ENCODE results near the gene PIP4P1. TPM values are rescaled to one million over a fixed set of nuclear protein-coding genes. Genes with fewer than 3 reads are reported as not detected.

Gene PIP4P1
- polyA plus RNA-seq, 1 donor = 21.0 TPM

GRCh38 chr14:20438664-20439063, 22.6 kb downstream of the PIP4P1 start:
- no peak for DNase-seq (ENCODE audit: low read depth)

DNA sequence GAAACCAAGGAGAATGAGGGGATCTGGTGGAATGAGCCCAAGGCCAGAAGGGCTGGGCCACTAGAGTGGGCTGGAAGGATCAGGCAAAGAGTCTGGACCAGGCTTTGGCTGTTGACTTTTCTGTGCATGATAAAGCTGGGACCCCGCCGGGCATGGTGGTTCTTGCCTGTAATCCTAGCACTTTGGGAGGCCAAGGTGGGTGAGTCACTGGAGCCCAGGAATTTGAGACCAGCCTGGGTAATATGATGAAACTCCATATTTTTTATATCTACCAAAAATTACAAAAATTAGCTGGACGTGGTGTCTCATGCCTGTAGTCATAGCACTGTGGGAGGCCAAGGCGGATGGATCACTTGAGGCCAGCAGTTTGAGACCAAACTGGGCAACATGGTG, 24.9 kb downstream of the PIP4P1 start:
- DNase-seq (ENCODE audit: low read depth) = no peak

- DNase-seq (ENCODE audit: low read depth) = no peak
These were observed 25.5 kb downstream of the PIP4P1 start, which contains the start of gene KLHL33 for GRCh38 chr14:20435582-20436362. KLHL33 (minus strand) TSS chr14:20436166; CDS start chr14:20435811, 355 bp downstream.

DNA sequence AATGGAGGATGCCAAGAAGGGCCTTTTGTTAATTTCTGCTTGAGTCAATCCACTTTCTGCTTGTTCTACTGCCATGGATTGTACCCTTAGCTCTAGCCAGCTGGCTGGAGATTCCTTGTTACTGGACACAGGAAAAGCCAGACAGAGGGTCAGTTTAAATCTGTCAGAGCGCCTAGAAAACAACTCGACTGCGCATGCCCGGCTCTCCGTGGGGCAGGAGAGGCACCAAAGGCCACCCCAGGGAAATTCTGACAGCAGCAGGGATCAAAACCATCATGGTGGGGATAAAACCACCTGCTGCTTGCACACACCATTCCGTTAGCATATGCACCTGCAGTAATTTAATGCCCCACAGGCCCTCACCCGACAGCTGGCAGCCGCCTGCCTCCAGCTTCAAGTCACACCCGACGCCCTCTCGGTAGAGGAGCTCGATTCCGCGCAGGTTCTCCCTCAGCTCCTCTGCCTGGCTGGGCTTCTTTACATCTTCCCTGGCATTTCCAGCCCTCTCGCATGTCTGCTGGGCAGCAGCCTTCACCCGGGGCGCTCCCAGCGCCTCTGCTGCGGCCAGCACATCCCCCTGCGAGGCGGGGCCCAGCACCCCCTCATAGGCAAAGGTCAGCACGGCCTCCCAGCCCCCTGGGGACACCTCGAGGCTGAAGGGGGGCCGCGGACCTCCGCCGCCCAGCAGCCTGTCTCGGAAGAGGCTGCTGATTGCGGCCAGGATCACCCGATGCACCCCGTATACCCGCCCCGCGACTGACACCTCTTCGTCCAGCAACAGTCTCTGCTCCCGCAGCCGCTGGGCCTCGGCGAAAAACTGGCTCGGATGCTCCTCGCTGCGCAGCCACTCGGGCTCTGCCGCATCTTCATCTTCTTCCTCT, 26.3 kb downstream of the PIP4P1 start:
- no peak for DNase-seq (ENCODE audit: low read depth)

- DNase-seq (ENCODE audit: low read depth) = no peak
These were observed 31.2 kb downstream of the PIP4P1 start for GRCh38 chr14:20429801-20430669.

- DNase-seq (ENCODE audit: low read depth) = no peak
These were observed 32.4 kb downstream of the PIP4P1 start for GRCh38 chr14:20428802-20429201.

- no peak for DNase-seq (ENCODE audit: low read depth)
These were observed 33.2 kb downstream of the PIP4P1 start for GRCh38 chr14:20428010-20428365.

DNA sequence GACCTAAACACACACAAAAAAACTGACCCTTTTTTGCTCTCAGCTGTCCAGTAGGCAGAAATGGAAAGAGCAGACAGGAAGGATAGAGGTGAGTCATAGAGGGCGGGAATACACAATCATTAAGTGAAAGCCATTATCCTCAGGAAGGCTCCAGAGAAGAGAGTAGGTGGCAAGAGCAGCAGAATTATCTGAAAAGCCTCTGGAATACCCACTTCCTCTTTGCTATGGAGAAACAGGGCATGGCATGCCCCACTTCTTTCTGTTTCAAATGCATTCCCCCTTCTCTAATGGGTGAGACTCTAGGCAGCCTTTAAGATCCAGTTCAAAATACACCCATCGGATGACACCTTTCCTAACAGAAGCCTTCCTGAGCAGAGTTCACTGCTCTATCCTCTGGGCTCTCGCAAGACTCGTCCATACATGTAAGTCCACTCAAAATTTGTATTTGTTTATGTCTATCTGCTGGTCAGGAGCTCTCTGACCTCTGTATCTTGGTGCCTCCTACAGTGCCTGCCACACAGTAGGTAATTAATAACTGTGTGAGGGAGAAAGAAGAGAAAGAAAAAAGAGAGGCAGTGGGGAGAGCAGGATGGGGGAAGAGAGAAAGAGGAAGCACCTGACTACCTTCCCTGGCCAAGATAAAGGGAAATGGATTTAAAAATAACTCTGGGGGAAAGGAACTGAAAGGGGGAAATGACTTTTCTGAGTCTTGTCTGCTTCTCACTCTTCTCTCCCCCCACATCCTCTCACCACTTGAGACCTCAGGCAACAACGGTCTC, 33.8 kb downstream of the PIP4P1 start:
- DNase-seq (ENCODE audit: low read depth) = no peak

GRCh38 chr14:20424851-20425250, 36.4 kb downstream of the PIP4P1 start:
- DNase-seq (ENCODE audit: low read depth) = no peak

- DNase-seq (ENCODE audit: low read depth) = no peak
These were observed 38.3 kb downstream of the PIP4P1 start for GRCh38 chr14:20422886-20423285.

GRCh38 chr14:20421267-20421666, 40.0 kb downstream of the PIP4P1 start:
- no peak for DNase-seq (ENCODE audit: low read depth)

- DNase-seq (ENCODE audit: low read depth) = no peak
These were observed 41.8 kb downstream of the PIP4P1 start for GRCh38 chr14:20419419-20419818.

GRCh38 chr14:20418501-20418909, 42.7 kb downstream of the PIP4P1 start:
- no peak for DNase-seq (ENCODE audit: low read depth)

DNA sequence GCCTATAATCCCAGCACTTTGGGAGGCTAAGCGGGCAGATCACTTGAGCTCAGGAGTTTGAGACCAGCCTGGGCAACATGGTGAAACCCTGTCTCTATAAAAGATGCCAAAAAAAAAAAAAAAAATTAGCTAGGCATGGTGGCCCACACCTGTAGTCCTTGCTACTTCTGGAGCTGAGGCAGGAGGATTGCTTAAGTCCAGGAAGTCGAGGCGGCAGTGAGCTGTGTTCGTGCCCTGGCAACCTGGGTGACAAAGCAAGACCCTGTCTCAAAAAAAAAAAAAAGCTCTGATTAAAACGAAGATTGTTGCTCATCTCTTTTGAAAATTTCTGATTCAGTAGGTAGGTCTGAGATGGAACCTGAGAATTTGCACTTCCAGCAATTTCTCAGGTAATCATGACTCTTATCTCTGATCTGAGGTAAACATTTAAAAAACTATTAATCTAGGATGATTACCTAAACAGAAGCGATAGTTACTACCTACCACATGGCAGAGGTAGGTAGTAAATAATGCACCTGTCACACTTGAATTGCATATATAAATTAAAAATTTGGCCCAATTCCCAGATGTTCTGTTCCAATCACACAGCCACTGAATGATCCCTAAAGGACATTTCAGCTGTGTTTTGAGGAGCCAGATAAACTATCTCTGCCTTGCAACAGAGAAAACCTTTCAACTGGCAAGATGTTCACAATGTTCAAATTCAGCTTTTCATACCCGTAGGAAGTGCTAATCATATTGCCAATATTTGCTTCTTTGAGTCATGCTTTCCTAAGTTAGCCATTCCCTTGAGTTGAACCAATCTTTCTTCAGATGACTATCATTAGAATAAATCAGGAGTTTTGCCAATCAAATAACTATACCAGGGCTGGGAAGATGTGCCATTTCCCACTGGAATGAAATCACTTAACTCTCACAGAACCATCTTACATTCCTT, 43.7 kb downstream of the PIP4P1 start:
- no peak for DNase-seq (ENCODE audit: low read depth)

DNA sequence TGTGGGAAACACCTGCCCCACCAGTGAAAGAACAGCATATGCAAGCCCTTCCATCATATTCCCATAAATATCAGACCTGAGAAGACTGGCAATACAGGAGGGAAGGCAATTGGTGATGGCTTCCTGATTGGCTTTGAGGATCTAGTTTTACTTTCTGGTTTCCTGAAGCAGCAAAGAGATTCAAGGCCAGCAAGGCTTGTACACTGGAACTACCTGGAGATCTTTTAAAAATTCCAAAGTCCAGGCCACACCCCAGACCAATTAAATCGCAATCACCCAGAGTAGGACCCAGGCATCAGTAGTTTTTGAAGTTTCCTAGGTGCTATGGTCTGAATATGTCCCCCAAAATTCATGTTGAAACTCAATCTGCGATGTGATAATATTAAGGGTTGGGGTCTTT, 45.0 kb downstream of the PIP4P1 start:
- DNase-seq (ENCODE audit: low read depth) = no peak

- no peak for DNase-seq (ENCODE audit: low read depth)
These were observed 45.4 kb downstream of the PIP4P1 start for GRCh38 chr14:20415782-20416206.

- no peak for DNase-seq (ENCODE audit: low read depth)
These were observed 47.5 kb downstream of the PIP4P1 start for GRCh38 chr14:20413744-20414082.

GRCh38 chr14:20412876-20413743, 48.1 kb downstream of the PIP4P1 start, which contains the start of gene TEP1:
TEP1 (minus strand) TSS chr14:20413501; CDS start chr14:20408439, 5,062 bp downstream.
- peak; percentile 48 for DNase-seq (ENCODE audit: low read depth)

DNA sequence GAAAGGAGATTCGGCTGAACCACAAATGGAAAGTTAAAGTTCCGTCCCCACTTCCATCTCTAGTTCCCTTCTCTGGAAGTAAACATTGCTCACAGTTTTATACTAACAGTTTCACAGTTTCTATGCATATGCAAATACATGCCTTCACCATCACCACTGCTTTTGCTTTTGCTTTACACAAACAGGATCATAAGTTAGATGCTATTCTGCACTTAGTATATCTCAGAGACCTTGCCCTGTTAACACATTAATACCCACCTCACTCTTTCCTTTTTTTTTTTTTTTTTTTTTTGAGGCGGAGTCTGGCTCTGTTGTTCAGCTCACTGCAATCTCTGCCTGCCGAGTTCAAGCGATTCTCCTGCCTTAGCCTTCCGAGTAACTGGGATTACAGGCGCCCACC, 48.8 kb downstream of the PIP4P1 start:
- no peak for DNase-seq (ENCODE audit: low read depth)
